ENCODE measurements around the gene PPP1R1C. TPM values are rescaled to one million over a fixed set of nuclear protein-coding genes. Genes with fewer than 3 reads are reported as not detected.

Gene PPP1R1C
- total RNA-seq, 1 donor, result 1.4 TPM

GRCh38 chr2:182078988-182079602 is 93.4 kb downstream of the PPP1R1C start:
- no peak for TF ChIP-seq CTCF (IDR thresholded peaks at IDR 0.05; ENCODE audit: insufficient read depth, low read length)
- DNase-seq (ENCODE audit: low read depth), result no peak
- H3K4me3 ChIP-seq (ENCODE audit: low read depth, low read length), result no peak overlapping the region

GRCh38 chr2:182080493-182080892 is 94.8 kb downstream of the PPP1R1C start:
- TF ChIP-seq CTCF (IDR thresholded peaks at IDR 0.05; ENCODE audit: insufficient read depth, low read length), result no peak
- no peak overlapping the region for H3K4me3 ChIP-seq (ENCODE audit: low read depth, low read length)

GRCh38 chr2:182081602-182082260 is 96.1 kb downstream of the PPP1R1C start:
- no peak for DNase-seq (ENCODE audit: low read depth)
- H3K4me3 ChIP-seq (ENCODE audit: low read depth, low read length), result no peak overlapping the region
- no peak for TF ChIP-seq CTCF (IDR thresholded peaks at IDR 0.05; ENCODE audit: insufficient read depth, low read length)

More at GRCh38 chr2:182080493-182080892, 94.8 kb downstream of the PPP1R1C start:
- DNase-seq (ENCODE audit: low read depth), result no peak

GRCh38 chr2:182088681-182089320 is 103.1 kb downstream of the PPP1R1C start:
- DNase-seq (ENCODE audit: low read depth), result peak; percentile 28
- no peak for TF ChIP-seq CTCF (IDR thresholded peaks at IDR 0.05; ENCODE audit: insufficient read depth, low read length)
- H3K4me3 ChIP-seq (ENCODE audit: low read depth, low read length), result no peak overlapping the region

GRCh38 chr2:182090486-182090885 is 104.8 kb downstream of the PPP1R1C start:
- no peak for DNase-seq (ENCODE audit: low read depth)

GRCh38 chr2:182097571-182098164 is 112.0 kb downstream of the PPP1R1C start:
- no peak for TF ChIP-seq CTCF (IDR thresholded peaks at IDR 0.05; ENCODE audit: insufficient read depth, low read length)
- no peak overlapping the region for H3K4me3 ChIP-seq (ENCODE audit: low read depth, low read length)
- DNase-seq (ENCODE audit: low read depth), result no peak

More at GRCh38 chr2:182090486-182090885, 104.8 kb downstream of the PPP1R1C start:
- no peak for TF ChIP-seq CTCF (IDR thresholded peaks at IDR 0.05; ENCODE audit: insufficient read depth, low read length)
- H3K4me3 ChIP-seq (ENCODE audit: low read depth, low read length), result no peak overlapping the region

Measured in fibroblast of the aortic adventitia (primary cell).